ENCODE measurements around the gene DNAH9. TPM values are rescaled to one million over a fixed set of nuclear protein-coding genes. Genes with fewer than 3 reads are reported as not detected.

DNAH9 gene
- total and polyA plus RNA-seq, 2 donors (not counting 1 experiment from before 2014, with no cell fraction given) = not detected

GRCh38 chr17:11836508-11836907, 238.2 kb downstream of the DNAH9 start:
- Mint-ChIP-seq H3K27ac (no peak overlapping the region), H3K4me1 (no peaks in the 10 kb centered on the region), H3K27me3 (no peaks in the 10 kb centered on the region), H3K9me3 (ENCODE audit: insufficient read depth) (no peaks in the 10 kb centered on the region), H3K4me3 (no peak overlapping the region)
- no peaks in the 10 kb centered on the region for H3K9me3 ChIP-seq (ENCODE audit: control extremely low read depth in 1 of 3, control insufficient read depth in 2 of 3, insufficient read depth in 1 of 3, low read length in 2 of 3)
- TF ChIP-seq EZH2 (IDR thresholded peaks at IDR 0.05; ENCODE audit: borderline replicate concordance, insufficient read depth, low read depth, low read length, poor library complexity, severe bottlenecking) (no peak), CTCF (IDR thresholded peaks at IDR 0.05) (no peak)
- WGBS (ENCODE audit: insufficient coverage) = 89% methylated on average over 3 of the region's 5 CpGs
- H3K4me1 ChIP-seq (ENCODE audit: control insufficient read depth in 2 of 2, insufficient read depth in 2 of 2, low read length in 2 of 2) = no peaks in the 10 kb centered on the region
- ChIA-PET CTCF (no interaction called here), POLR2A (no interaction called here)
- no peak overlapping the region for H3K4me2 ChIP-seq (replicated peaks; ENCODE audit: low read depth, low read length, poor library complexity, severe bottlenecking)
- H4K20me1 ChIP-seq (ENCODE audit: control insufficient read depth, insufficient read depth, low read length, poor library complexity, severe bottlenecking) = no peaks in the 10 kb centered on the region
- H3K27ac ChIP-seq (ENCODE audit: low read length in 2 of 2) = no peak overlapping the region
- H3K9ac ChIP-seq (ENCODE audit: low read length) = no peak overlapping the region
- no peaks in the 10 kb centered on the region for H3K36me3 ChIP-seq (replicated peaks in 1 of 2; ENCODE audit: control extremely low read depth in 1 of 2, control insufficient read depth in 1 of 2, extremely low read depth in 1 of 2, insufficient read depth in 2 of 2, low read length in 1 of 2)
- intact Hi-C loops (cut with micrococcal nuclease) = no loop called here
- no peaks in the 10 kb centered on the region for H3K27me3 ChIP-seq (replicated peaks in 1 of 4; ENCODE audit: control extremely low read depth in 1 of 4, control insufficient read depth in 3 of 4, insufficient read depth in 4 of 4, low read length in 3 of 4)
- ATAC-seq (ENCODE audit: low read depth) (no peak), DNase-seq (no peak)
- no peak overlapping the region for H3K4me3 ChIP-seq (ENCODE audit: control extremely low read depth in 1 of 5, extremely low read depth in 1 of 5, insufficient read depth in 1 of 5, low read depth in 2 of 5, low read length in 4 of 5)
- no peak overlapping the region for H2AFZ ChIP-seq (ENCODE audit: insufficient read depth, low read depth, low read length, poor library complexity, severe bottlenecking)
- H3K79me2 ChIP-seq (ENCODE audit: control insufficient read depth, insufficient read depth, low read length) = no peaks in the 10 kb centered on the region

GRCh38 chr17:11840052-11840451, 241.8 kb downstream of the DNAH9 start:
- Histone ChIP-seq H3K4me1 (ENCODE audit: control insufficient read depth in 2 of 2, insufficient read depth in 2 of 2, low read length in 2 of 2) (no peaks in the 10 kb centered on the region), H3K27me3 (replicated peaks in 1 of 4; ENCODE audit: control extremely low read depth in 1 of 4, control insufficient read depth in 3 of 4, insufficient read depth in 4 of 4, low read length in 3 of 4) (no peaks in the 10 kb centered on the region), H3K79me2 (ENCODE audit: control insufficient read depth, insufficient read depth, low read length) (no peaks in the 10 kb centered on the region), H3K36me3 (replicated peaks in 1 of 2; ENCODE audit: control extremely low read depth in 1 of 2, control insufficient read depth in 1 of 2, extremely low read depth in 1 of 2, insufficient read depth in 2 of 2, low read length in 1 of 2) (no peaks in the 10 kb centered on the region), H4K20me1 (ENCODE audit: control insufficient read depth, insufficient read depth, low read length, poor library complexity, severe bottlenecking) (no peaks in the 10 kb centered on the region), H3K27ac (ENCODE audit: low read length in 2 of 2) (no peak overlapping the region), H3K4me3 (ENCODE audit: control extremely low read depth in 1 of 5, extremely low read depth in 1 of 5, insufficient read depth in 1 of 5, low read depth in 2 of 5, low read length in 4 of 5) (no peak overlapping the region), H3K9ac (ENCODE audit: low read length) (no peak overlapping the region), H3K4me2 (replicated peaks; ENCODE audit: low read depth, low read length, poor library complexity, severe bottlenecking) (no peak overlapping the region), H3K9me3 (ENCODE audit: control extremely low read depth in 1 of 3, control insufficient read depth in 2 of 3, insufficient read depth in 1 of 3, low read length in 2 of 3) (peaks cover 0 to 4% (median 0%) of the 10 kb centered on the region in 3 donors), H2AFZ (ENCODE audit: insufficient read depth, low read depth, low read length, poor library complexity, severe bottlenecking) (no peak overlapping the region)
- H3K27me3 Mint-ChIP-seq = no peaks in the 10 kb centered on the region
- intact Hi-C loops (cut with micrococcal nuclease) = no loop called here
- ATAC-seq (ENCODE audit: low read depth) = no peak
- DNase-seq = no peak
- WGBS (ENCODE audit: insufficient coverage) = no CpG with 5 or more reads among the region's 2 CpGs
- no peaks in the 10 kb centered on the region for H3K4me1 Mint-ChIP-seq
- ChIA-PET POLR2A (no interaction called here), CTCF (no interaction called here)
- no peaks in the 10 kb centered on the region for H3K9me3 Mint-ChIP-seq (ENCODE audit: insufficient read depth)
- no peak overlapping the region for H3K27ac Mint-ChIP-seq
- TF ChIP-seq CTCF (IDR thresholded peaks at IDR 0.05) = no peak
- no peak overlapping the region for H3K4me3 Mint-ChIP-seq
